Aorta (tissue), 5 donors: Measurements from ENCODE around the gene TSPO2. TPM values are rescaled to one million over a fixed set of nuclear protein-coding genes. Genes with fewer than 3 reads are reported as not detected.

Experiments
- ATAC-seq: fragments of 200-7000 bp; cut with Tn5 transposase; one replicate; pipeline ENCODE4 v1.9.1; 2022; ENCODE audit warnings: moderate library complexity; ENCODE audit not compliant: low FRiP score
- DNase-seq, 2 donors: peaks; one replicate each; pipeline ENCODE4 v3.0.0-alpha.2; 2020
- H3K27ac ChIP-seq, 2 donors: one replicate each; pipeline ENCODE4 v1.5.1; 2013; ENCODE audit warnings: low read length in 2 of 2, mild to moderate bottlenecking in 2 of 2, moderate library complexity in 2 of 2, control low read depth in 1 of 2, inconsistent platforms in 1 of 2, low read depth in 1 of 2
- H3K27me3 ChIP-seq, 2 donors: one replicate each; pipeline ENCODE4 v1.6.1; 2013; ENCODE audit warnings: control low read depth in 1 of 2, low read length in 1 of 2, mild to moderate bottlenecking in 1 of 2, moderate library complexity in 1 of 2; ENCODE audit not compliant: insufficient read depth in 2 of 2, control insufficient read depth in 1 of 2
- H3K36me3 ChIP-seq, 2 donors: one replicate each; pipeline ENCODE4 v1.6.1; 2013; ENCODE audit warnings: control low read depth in 1 of 2, low read length in 1 of 2, mild to moderate bottlenecking in 1 of 2; ENCODE audit not compliant: insufficient read depth in 2 of 2, control insufficient read depth in 1 of 2
- H3K4me1 ChIP-seq, 2 donors: one replicate each; pipeline ENCODE4 v1.6.1; 2013; ENCODE audit warnings: low read length in 2 of 2, control low read depth in 1 of 2, mild to moderate bottlenecking in 1 of 2, moderate library complexity in 1 of 2; ENCODE audit not compliant: insufficient read depth in 2 of 2, control insufficient read depth in 1 of 2
- H3K4me3 ChIP-seq, 2 donors: one replicate each; pipeline ENCODE4 v1.5.1; 2013; ENCODE audit warnings: low read length in 2 of 2, control low read depth in 1 of 2, mild to moderate bottlenecking in 1 of 2
- H3K9me3 ChIP-seq: one replicate; pipeline ENCODE4 v1.6.1; 2013; ENCODE audit warnings: mild to moderate bottlenecking, low read length; ENCODE audit not compliant: control insufficient read depth
- WGBS, 2 donors: extraction: QIAGEN DNeasy Blood & Tissue Kit; methylation state at CpG; one replicate each; pipeline ENCODE4 v1.1.7; 2013; 5-methylcytosine and 5-hydroxymethylcytosine counted together
- intact Hi-C, 2 donors: fragments of 100-400 bp; cut with DNase I; formaldehyde crosslinking; loops; one replicate each; pipeline versions ENCODE4 v1.14.2 to v1.15.0; 2022
- polyA plus RNA-seq, 2 donors: library from polyadenylated mRNA; stranded (reverse); fragments of 200-250 nt; gene quantifications; one replicate each; pipeline ENCODE4 v1.2.3, GENCODE V29; 2013
- total RNA-seq, 2 donors: library from RNA; stranded (reverse); fragmentation: NEBNext Ultra II Directional; extraction: Animal tissue kit (Norgen Biotek cat#: 25700); gene quantifications; one replicate each; pipeline ENCODE4 v1.2.1, GENCODE V29; 2021
- donor health status: healthy with polysubstance abuse.
- donor health status: Bipolar disorder and iron deficiency.
- donor health status: DM: no; HTN: no; CAD: no.
- donor health status: DM: no; HTN: no; CAD: no.
- donor health status: DM: yes; HTN: yes; CAD: no.

The TSPO2 gene
- total and polyA plus RNA-seq, 4 donors = not detected

DNA sequence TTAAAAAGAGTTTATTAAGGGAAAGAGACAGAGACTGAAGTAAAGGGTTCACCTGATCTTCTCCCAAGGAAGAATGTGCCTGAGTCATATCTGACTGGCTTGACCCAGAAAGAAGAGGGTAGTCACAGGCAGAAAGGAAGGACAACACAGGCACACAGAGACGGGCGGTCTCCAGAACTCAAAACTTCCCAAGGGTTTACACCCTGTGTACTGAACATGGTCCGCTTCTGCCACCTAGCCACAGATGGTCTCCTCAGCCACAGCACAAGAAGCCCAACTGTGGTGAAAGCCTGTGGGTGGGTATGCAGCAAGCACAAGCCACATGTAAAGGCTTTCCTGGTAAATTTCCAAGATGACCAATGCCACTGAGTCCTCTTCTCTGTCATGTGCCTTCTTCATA is 20.4 kb upstream of the TSPO2 start:
- 78 to 87% methylated on average over 3 of the region's 3 CpGs for WGBS, 2 donors
- Histone ChIP-seq H3K4me1 (no peaks in the 10 kb centered on the region), H3K9me3 (peaks cover 3% of the 10 kb centered on the region), H3K36me3 (no peaks in the 10 kb centered on the region), H3K4me3 (no peak overlapping the region), H3K27ac (no peak overlapping the region), H3K27me3 (no peaks in the 10 kb centered on the region)
- ATAC-seq = no peak
- intact Hi-C loops = no loop called here
- no peak for DNase-seq

DNA sequence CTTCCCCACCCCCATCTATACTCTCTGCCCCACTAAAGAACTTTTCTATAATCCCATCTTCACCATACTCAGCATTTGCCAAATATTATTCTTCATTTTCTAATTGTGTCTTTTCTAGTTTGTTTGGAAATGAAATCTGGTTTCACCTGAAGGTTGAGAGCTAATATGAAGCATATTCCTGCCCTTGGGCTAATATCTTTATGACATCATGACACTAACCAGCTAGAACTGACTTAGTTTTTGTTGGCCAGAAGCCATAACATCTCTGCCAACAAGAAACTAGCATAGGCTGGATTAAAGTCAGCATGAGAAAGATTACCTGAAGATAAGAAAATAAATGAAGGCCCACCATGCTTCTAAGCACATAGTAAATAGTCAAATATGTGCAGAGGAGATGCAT is 20.0 kb upstream of the TSPO2 start:
- peaks cover 3% of the 10 kb centered on the region for H3K9me3 ChIP-seq
- H3K4me1 ChIP-seq = no peaks in the 10 kb centered on the region
- no peaks in the 10 kb centered on the region for H3K27me3 ChIP-seq
- H3K27ac ChIP-seq = no peak overlapping the region
- no peaks in the 10 kb centered on the region for H3K36me3 ChIP-seq
- no peak for DNase-seq
- intact Hi-C loops = no loop called here
- no peak overlapping the region for H3K4me3 ChIP-seq
- no peak for ATAC-seq

DNA sequence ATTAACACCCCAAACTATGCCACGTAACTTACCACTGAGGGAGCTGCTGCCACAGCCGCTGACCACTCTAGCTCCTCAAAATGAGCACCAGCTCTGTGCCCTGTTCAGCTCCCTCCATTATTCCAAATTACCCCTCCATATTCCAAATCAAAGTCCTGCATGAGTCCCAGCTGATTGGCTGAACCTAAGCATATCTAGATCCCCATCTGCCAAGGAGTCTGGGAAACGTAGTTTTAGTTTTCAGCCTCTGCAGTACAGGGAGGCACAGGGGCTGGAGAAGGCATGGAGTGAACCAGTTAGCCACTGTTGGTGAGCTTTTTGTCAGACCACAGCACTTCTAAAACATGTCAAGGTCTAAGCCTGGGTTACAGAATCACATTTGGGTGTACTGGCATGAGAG is 19.2 kb upstream of the TSPO2 start:
- Histone ChIP-seq H3K9me3 (peaks cover 3% of the 10 kb centered on the region), H3K27me3 (no peaks in the 10 kb centered on the region), H3K4me1 (no peaks in the 10 kb centered on the region), H3K4me3 (no peak overlapping the region), H3K36me3 (no peaks in the 10 kb centered on the region), H3K27ac (no peak overlapping the region)
- intact Hi-C loops = no loop called here
- no peak for DNase-seq
- ATAC-seq = no peak
- 89 to 92% methylated on average over 3 of the region's 3 CpGs for WGBS, 2 donors

DNA sequence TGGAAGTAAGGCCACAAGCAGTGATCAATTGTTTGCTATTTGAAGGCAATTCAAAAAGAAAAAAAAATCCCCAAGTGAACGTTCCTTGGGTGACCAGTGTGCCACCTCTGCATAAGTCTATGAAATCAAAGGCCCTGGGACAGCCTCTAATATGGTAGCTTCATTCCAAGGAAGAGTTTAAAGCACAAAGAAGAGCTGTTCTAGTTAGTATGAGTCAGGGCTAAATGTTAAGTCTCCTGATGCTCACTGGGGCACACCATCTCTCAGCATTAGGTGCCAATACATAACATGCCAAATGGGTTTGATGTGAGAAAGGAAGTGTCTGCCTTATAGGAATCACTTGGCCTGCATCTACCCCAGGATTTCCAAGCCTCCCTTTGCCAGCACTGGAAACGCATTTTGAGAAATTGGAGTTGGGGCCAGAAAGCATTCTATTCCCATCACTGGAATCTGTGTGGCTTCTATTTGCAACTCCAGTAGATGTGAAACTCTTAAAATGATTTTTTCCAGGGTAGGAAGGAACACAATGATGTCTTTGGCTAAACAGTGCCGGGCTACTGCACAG is 16.2 kb upstream of the TSPO2 start:
- H3K27me3 ChIP-seq = no peaks in the 10 kb centered on the region
- no peaks in the 10 kb centered on the region for H3K36me3 ChIP-seq
- ATAC-seq (no peak), DNase-seq (no peak)
- H3K27ac ChIP-seq = no peak overlapping the region
- H3K4me1 ChIP-seq = no peaks in the 10 kb centered on the region
- H3K4me3 ChIP-seq = no peak overlapping the region
- no peaks in the 10 kb centered on the region for H3K9me3 ChIP-seq
- intact Hi-C loops = loop anchor here (5.0 kb wide), 3 partner anchors 41 to 1044 kb away; no protein-coding TSS in a partner anchor
- WGBS, 2 donors = 72% methylated on average over 3 of the region's 3 CpGs

DNA sequence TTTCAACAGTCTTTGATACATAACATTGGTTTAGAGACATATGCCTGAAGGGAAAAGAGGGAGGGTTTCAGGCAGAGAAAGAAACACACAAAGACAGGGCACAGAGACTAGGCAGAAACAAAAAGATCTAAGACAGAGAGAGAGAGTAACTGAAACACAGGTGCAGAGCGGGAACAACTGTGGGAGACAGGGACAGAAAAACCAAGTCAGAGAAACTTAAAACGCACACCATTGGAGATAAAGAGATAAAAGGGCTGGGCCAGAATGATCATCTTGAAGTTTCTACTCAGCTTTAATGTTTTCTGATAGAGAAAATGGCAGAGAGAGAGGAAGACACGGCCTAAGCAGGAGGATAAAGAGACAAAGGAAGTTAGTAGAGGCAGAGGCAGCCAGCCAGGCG is 15.0 kb upstream of the TSPO2 start:
- H3K36me3 ChIP-seq = no peaks in the 10 kb centered on the region
- no peaks in the 10 kb centered on the region for H3K9me3 ChIP-seq
- DNase-seq (no peak), ATAC-seq (no peak)
- no peaks in the 10 kb centered on the region for H3K27me3 ChIP-seq
- no peaks in the 10 kb centered on the region for H3K4me1 ChIP-seq
- no peak overlapping the region for H3K27ac ChIP-seq
- intact Hi-C loops = loop anchor here (5.0 kb wide), 3 partner anchors 40 to 1045 kb away; no protein-coding TSS in a partner anchor
- 61 to 75% methylated on average over 4 of the region's 4 CpGs for WGBS, 2 donors
- no peak overlapping the region for H3K4me3 ChIP-seq

DNA sequence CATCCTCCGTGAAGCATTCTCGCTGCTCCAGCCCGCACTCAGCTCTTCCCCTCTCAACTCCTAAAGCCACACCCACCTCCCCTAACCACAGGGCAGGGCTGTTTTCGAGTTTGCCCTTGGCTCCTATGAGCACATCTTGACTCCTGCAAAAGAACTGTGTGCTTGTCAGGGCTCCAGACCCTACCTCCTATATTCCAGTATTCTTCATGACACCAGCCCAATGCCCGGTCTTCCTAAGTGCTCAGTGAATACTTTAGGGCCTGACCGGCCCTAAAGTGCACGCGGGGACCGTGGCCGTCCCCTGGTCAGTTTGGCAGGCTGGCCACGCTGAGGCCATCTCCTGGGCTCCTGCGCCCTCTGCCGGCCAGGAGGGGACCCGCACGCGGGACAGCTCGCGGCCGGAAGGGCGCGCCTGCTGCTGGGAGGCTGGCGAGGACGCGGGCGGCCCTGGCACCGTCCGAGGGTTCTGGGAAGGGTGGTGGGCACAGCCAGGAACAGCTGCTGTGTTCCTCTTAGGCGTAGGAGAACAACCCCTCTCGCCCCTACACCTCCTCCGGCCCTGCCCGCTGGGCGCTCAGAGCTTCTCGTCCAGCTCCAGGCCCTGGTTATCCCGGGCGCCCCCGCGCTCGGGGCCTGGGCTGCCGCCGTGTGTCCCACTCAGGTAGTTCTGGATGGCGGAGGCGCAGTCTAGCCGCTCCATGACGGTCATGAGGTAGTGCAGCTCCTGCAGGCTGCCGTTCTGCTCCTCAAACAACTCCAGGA is 14.3 kb upstream of the TSPO2 start:
- peak; percentile 88 to 97 for DNase-seq
- Histone ChIP-seq H3K27me3 (no peaks in the 10 kb centered on the region), H3K36me3 (no peaks in the 10 kb centered on the region), H3K4me1 (no peaks in the 10 kb centered on the region), H3K9me3 (no peaks in the 10 kb centered on the region), H3K27ac (no peak overlapping the region), H3K4me3 (peak overlapping the region; percentile 8 to 10)
- 2 to 3% methylated on average over 45 of the region's 45 CpGs for WGBS, 2 donors
- ATAC-seq = peak; percentile 95
- intact Hi-C loops = loop anchor here (1.0 to 5.0 kb wide), 4 partner anchors 22 to 1046 kb away; no protein-coding TSS in a partner anchor

DNA sequence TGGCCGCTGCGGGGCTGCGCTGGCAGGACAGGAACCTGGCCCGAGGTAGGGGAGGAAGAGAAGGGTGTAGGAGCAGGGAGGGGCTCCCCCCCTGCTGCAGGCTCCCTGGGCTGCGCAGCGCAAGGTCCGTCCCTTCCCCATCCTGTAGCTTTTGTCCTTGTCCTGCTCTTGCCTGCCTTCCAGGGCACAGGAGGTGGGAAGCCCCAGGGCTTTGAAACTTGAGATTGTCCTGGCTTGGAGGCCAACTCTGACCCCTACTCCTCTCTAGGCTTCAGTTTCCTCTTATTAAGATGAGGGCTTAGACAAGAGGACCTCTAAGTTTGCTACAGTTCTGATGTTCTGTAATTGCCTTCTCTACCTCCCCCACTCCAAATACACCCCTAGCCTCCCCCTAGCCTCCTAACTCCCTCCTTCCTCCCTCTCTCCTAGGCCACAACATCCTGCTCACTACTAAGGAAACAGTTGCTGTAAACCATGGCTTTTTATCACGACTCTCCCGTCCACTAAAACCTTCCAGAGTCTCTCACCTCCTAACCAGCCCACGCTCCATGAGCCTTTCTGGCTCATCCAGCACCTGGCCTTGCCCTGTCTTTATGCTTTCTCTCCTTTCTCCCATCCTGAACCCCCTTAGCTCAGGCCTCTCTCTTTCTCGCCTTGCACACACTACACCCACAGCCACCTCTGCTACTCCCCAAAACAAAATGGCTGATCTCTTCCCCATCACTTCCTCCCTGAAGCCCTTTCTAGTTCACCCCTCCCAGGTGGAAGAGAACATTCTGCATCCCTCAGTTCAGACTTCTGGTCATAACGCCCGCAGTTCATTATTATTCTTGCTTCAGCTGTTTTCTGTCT is 13.5 kb upstream of the TSPO2 start:
- WGBS, 2 donors = 43 to 50% methylated on average over 13 of the region's 13 CpGs
- ATAC-seq = no peak
- Histone ChIP-seq H3K4me1 (no peaks in the 10 kb centered on the region), H3K36me3 (no peaks in the 10 kb centered on the region), H3K27me3 (no peaks in the 10 kb centered on the region), H3K27ac (no peak overlapping the region), H3K9me3 (no peaks in the 10 kb centered on the region), H3K4me3 (peak overlapping the region; percentile 8 to 10)
- intact Hi-C loops = loop anchor here (1.0 to 5.0 kb wide), 4 partner anchors 22 to 1046 kb away; no protein-coding TSS in a partner anchor
- DNase-seq = no peak

DNA sequence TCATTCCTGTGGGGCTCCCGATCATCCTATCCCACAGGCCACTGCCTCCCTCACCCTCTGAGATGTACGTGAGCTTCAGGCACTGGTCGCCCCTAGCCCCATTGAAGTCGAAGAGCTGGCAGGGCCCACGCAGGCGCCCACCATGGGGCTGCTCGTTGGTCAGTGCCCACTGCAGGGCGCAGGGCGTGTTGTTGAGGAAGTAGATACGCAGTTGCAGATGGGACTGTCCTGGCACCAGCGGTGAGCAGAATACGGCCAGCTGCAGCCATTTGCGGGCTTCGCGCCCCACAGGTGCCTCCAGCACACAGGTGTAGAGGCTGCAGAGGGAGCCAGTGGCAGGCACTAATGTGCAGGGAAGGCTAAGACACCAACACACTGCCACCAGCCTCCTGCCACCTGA is 9.4 kb upstream of the TSPO2 start:
- intact Hi-C loops = loop anchor here in 1 of 2 donors (10.0 kb wide), 1 partner anchor 138 kb away; no protein-coding TSS in a partner anchor
- WGBS, 2 donors = 92 to 96% methylated on average over 15 of the region's 15 CpGs
- no peak for ATAC-seq
- Histone ChIP-seq H3K9me3 (no peaks in the 10 kb centered on the region), H3K4me1 (no peaks in the 10 kb centered on the region), H3K36me3 (no peaks in the 10 kb centered on the region), H3K27ac (no peak overlapping the region), H3K27me3 (no peaks in the 10 kb centered on the region), H3K4me3 (no peak overlapping the region)
- no peak for DNase-seq
